Progenitor cell of endocrine pancreas (in vitro differentiated cells): ENCODE data around the gene SFSWAP. TPM values are rescaled to one million over a fixed set of nuclear protein-coding genes. Genes with fewer than 3 reads are reported as not detected.
A peak's percentile ranks its signal among the peaks of the same experiment; 100 is the strongest.

Experiments used
- DNase-seq: peaks from one replicate; pipeline ENCODE4 v3.0.0; 2021; ENCODE audit warnings: low spot score; ENCODE audit not compliant: unreplicated experiment
- H3K27ac Mint-ChIP-seq: 2 replicates; pipeline ENCODE4 v1.8.0; 2021; ENCODE audit warnings: mild to moderate bottlenecking, moderate library complexity, mixed read lengths
- H3K27me3 Mint-ChIP-seq: 2 replicates; pipeline ENCODE4 v1.8.0; 2021; ENCODE audit warnings: mixed read lengths
- H3K36me3 Mint-ChIP-seq: 2 replicates; pipeline ENCODE4 v1.8.0; 2022; ENCODE audit warnings: mixed read lengths; ENCODE audit not compliant: insufficient read depth
- H3K4me1 Mint-ChIP-seq: 2 replicates; pipeline ENCODE4 v1.8.0; 2021; ENCODE audit warnings: low read depth, mixed read lengths
- H3K4me3 Mint-ChIP-seq: 2 replicates; pipeline ENCODE4 v1.8.0; 2021; ENCODE audit warnings: low read depth, mild to moderate bottlenecking, moderate library complexity, mixed read lengths
- H3K9me3 Mint-ChIP-seq: 2 replicates; pipeline ENCODE4 v1.8.0; 2021; ENCODE audit warnings: low read depth, mixed read lengths
- total RNA-seq: library from RNA; stranded (reverse); gene quantifications from 2 replicates; pipeline ENCODE4 v1.2.1, GENCODE V29; 2021
- TF ChIP-seq, protein P1 (sequence below): fragments of 200-600 bp; sonication (generic); IDR thresholded peaks from one replicate; pipeline ENCODE4 v1.5.0; 2021; ENCODE audit warnings: antibody characterized with exemption, mild to moderate bottlenecking; ENCODE audit not compliant: unreplicated experiment

SFSWAP gene
- total RNA-seq, 1 donor from 2014 or later = 62.1 TPM

- no peak for DNase-seq
- H3K4me3 Mint-ChIP-seq = no peak overlapping the region
- H3K27ac Mint-ChIP-seq = no peak overlapping the region
- TF ChIP-seq, protein P1, sequence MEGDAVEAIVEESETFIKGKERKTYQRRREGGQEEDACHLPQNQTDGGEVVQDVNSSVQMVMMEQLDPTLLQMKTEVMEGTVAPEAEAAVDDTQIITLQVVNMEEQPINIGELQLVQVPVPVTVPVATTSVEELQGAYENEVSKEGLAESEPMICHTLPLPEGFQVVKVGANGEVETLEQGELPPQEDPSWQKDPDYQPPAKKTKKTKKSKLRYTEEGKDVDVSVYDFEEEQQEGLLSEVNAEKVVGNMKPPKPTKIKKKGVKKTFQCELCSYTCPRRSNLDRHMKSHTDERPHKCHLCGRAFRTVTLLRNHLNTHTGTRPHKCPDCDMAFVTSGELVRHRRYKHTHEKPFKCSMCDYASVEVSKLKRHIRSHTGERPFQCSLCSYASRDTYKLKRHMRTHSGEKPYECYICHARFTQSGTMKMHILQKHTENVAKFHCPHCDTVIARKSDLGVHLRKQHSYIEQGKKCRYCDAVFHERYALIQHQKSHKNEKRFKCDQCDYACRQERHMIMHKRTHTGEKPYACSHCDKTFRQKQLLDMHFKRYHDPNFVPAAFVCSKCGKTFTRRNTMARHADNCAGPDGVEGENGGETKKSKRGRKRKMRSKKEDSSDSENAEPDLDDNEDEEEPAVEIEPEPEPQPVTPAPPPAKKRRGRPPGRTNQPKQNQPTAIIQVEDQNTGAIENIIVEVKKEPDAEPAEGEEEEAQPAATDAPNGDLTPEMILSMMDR = no peak
- H3K27me3 Mint-ChIP-seq = no peaks in the 10 kb centered on the region
- no peaks in the 10 kb centered on the region for H3K4me1 Mint-ChIP-seq
- peaks cover 22% of the 10 kb centered on the region for H3K36me3 Mint-ChIP-seq
- H3K9me3 Mint-ChIP-seq = no peaks in the 10 kb centered on the region
These were observed 42.1 kb downstream of the SFSWAP start for GRCh38 chr12:131753005-131753404.

DNA sequence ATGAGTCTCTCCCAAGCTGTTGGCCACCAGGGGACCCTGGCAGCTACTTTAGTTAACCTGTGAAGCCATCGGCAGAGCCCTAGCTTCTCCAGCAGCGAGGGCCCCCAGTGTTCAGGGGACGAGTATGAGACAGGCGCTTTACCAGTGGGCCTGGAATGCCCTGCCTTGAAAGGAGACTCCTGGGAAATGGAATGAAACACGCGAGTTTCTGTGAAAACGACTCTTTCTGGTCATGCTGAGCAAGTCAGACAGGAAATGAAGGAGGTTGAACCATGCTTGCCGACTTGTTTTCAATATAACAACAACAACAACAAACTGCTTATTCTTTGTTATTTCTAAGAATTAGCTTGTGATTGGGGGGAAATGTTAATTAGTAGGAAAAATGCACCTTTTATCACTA is 42.9 kb downstream of the SFSWAP start:
- H3K9me3 Mint-ChIP-seq = no peaks in the 10 kb centered on the region
- H3K27ac Mint-ChIP-seq = no peak overlapping the region
- TF ChIP-seq, protein P1 = no peak

GRCh38 chr12:131754184-131754583 is 43.3 kb downstream of the SFSWAP start:
- TF ChIP-seq, protein P1 = no peak
- no peaks in the 10 kb centered on the region for H3K27me3 Mint-ChIP-seq
- no peaks in the 10 kb centered on the region for H3K9me3 Mint-ChIP-seq
- no peak overlapping the region for H3K27ac Mint-ChIP-seq
- DNase-seq = no peak
- H3K36me3 Mint-ChIP-seq = peaks cover 22% of the 10 kb centered on the region
- no peak overlapping the region for H3K4me3 Mint-ChIP-seq
- H3K4me1 Mint-ChIP-seq = no peaks in the 10 kb centered on the region

More for the DNA sequence above, 42.9 kb downstream of the SFSWAP start:
- Mint-ChIP-seq H3K4me3 (no peak overlapping the region), H3K36me3 (peaks cover 22% of the 10 kb centered on the region), H3K27me3 (no peaks in the 10 kb centered on the region), H3K4me1 (no peaks in the 10 kb centered on the region)
- DNase-seq = no peak

DNA sequence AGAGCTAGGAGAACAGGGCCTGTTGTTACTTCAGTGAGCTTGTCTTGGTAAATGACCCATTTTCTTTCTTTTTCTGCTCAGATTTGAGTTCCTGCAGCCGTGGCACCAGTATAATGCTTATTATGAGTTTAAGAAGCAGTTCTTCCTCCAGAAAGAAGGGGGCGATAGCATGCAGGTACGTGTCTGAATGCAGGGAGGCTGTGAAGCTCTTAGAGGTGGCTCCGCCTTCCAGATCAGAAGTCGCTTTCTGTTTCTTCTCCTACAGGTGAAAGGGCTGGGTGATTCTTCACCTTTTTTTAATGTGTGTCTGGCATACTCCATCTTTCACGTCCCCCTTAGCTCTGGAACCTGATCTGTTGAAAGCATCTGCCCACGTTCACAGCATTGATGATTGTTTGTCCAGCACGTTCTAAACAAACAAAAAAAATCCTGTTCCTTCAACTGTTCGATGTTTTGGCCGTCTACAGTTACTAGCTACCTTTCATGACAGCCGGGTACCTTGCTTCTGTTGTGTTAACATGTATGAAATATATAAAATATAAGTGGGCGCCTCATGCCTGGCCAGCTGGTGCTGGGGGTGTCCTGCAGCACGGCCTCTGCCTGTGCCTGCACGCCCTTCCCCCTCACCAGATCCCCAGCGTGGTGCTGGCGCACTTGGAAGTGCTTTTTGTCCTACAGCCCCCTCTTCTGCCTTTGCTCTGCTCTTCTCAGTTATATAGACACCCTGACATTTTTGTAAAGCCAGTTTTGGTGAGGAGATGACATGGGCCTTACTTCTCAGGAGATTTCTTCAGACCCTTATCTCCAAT is 44.6 kb downstream of the SFSWAP start:
- TF ChIP-seq, protein P1 = peak; percentile 47
- H3K27me3 Mint-ChIP-seq = no peaks in the 10 kb centered on the region
- no peak overlapping the region for H3K4me3 Mint-ChIP-seq
- H3K9me3 Mint-ChIP-seq = no peaks in the 10 kb centered on the region
- DNase-seq = no peak
- H3K36me3 Mint-ChIP-seq = peaks cover 25% of the 10 kb centered on the region
- H3K4me1 Mint-ChIP-seq = no peaks in the 10 kb centered on the region
- H3K27ac Mint-ChIP-seq = no peak overlapping the region

DNA sequence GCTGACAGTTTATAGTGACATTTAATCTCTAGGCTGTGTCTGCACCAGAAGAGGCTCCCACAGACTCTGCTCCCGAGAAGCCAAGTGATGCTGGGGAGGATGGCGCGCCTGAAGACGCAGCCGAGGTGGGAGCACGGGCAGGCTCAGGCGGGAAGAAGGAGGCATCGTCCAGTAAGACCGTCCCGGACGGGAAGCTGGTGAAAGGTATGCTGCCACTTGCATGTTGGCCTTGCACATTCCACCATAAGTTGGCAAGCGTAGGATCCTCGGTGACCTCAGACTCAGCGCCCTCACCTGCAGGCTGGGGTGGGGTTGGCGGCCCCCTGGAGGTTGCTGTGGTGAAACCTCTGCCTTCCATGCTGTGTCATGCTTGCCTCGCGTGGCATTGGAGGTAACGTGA is 45.6 kb downstream of the SFSWAP start:
- Mint-ChIP-seq H3K9me3 (no peaks in the 10 kb centered on the region), H3K4me1 (no peaks in the 10 kb centered on the region), H3K27ac (no peak overlapping the region), H3K27me3 (no peaks in the 10 kb centered on the region), H3K36me3 (peaks cover 28% of the 10 kb centered on the region), H3K4me3 (no peak overlapping the region)
- no peak for DNase-seq
- TF ChIP-seq, protein P1 = no peak
